Retinal pigment epithelial cell (primary cell): ENCODE measurements around the gene ADGRL3.

Experiments
- DNase-seq: peaks from one replicate; pipeline ENCODE4 v3.0.0-alpha.2; 2010; ENCODE audit warnings: low read depth
- H3K4me3 ChIP-seq: 2 replicates; pipeline ENCODE4 v1.5.1; 2011; ENCODE audit warnings: mild to moderate bottlenecking, low read length, control low read depth, moderate library complexity
- CTCF ChIP-seq: conservative IDR thresholded peaks from 2 replicates; pipeline ENCODE4 v1.5.1; 2011; ENCODE audit warnings: low read depth, low read length, control low read depth, inconsistent platforms

The ADGRL3 gene

GRCh38 chr4:61561028-61561427 is 360.9 kb downstream of the ADGRL3 start:
- no peak for DNase-seq
- no peak overlapping the region for H3K4me3 ChIP-seq
- TF ChIP-seq CTCF, result no peak

- H3K4me3 ChIP-seq, result no peak overlapping the region
- TF ChIP-seq CTCF, result no peak
- DNase-seq, result no peak
Observed at GRCh38 chr4:61571761-61572559, 371.8 kb downstream of the ADGRL3 start.

GRCh38 chr4:61575796-61576195 is 375.7 kb downstream of the ADGRL3 start:
- no peak overlapping the region for H3K4me3 ChIP-seq
- DNase-seq, result no peak
- TF ChIP-seq CTCF, result no peak

- no peak for TF ChIP-seq CTCF
- DNase-seq, result no peak
- no peak overlapping the region for H3K4me3 ChIP-seq
Observed at GRCh38 chr4:61579786-61580185, 379.7 kb downstream of the ADGRL3 start.

- H3K4me3 ChIP-seq, result no peak overlapping the region
- TF ChIP-seq CTCF, result no peak
- DNase-seq, result no peak
Observed at GRCh38 chr4:61580721-61581377, 380.7 kb downstream of the ADGRL3 start.

- no peak for TF ChIP-seq CTCF
- DNase-seq, result peak; percentile 69
- H3K4me3 ChIP-seq, result no peak overlapping the region
Observed at GRCh38 chr4:61583696-61584095, 383.6 kb downstream of the ADGRL3 start.
